ENCODE data around the gene CKS2.

- TF ChIP-seq EZH2phosphoT487 (IDR thresholded peaks at IDR 0.05; ENCODE audit: borderline replicate concordance, low read length) (no peak), CTCF (IDR thresholded peaks at IDR 0.05; ENCODE audit: low read depth, low read length, poor library complexity, severe bottlenecking) (no peak)
Measured at GRCh38 chr9:89354471-89354870, 43.5 kb downstream of the CKS2 start.
